OCI-M2 (cell line): ENCODE results near the gene MCF2L2.
"Not testable (repeated sequence)": the region's sequence is repeated elsewhere in the genome, so short reads cannot be mapped to it uniquely, and the experiment has no call there.

Source experiments
- DNase-seq: peaks from one replicate; lab custom pipeline; 2025; ENCODE audit not compliant: unreplicated experiment; lab: John Stamatoyannopoulos, UW

MCF2L2 gene, protein sequence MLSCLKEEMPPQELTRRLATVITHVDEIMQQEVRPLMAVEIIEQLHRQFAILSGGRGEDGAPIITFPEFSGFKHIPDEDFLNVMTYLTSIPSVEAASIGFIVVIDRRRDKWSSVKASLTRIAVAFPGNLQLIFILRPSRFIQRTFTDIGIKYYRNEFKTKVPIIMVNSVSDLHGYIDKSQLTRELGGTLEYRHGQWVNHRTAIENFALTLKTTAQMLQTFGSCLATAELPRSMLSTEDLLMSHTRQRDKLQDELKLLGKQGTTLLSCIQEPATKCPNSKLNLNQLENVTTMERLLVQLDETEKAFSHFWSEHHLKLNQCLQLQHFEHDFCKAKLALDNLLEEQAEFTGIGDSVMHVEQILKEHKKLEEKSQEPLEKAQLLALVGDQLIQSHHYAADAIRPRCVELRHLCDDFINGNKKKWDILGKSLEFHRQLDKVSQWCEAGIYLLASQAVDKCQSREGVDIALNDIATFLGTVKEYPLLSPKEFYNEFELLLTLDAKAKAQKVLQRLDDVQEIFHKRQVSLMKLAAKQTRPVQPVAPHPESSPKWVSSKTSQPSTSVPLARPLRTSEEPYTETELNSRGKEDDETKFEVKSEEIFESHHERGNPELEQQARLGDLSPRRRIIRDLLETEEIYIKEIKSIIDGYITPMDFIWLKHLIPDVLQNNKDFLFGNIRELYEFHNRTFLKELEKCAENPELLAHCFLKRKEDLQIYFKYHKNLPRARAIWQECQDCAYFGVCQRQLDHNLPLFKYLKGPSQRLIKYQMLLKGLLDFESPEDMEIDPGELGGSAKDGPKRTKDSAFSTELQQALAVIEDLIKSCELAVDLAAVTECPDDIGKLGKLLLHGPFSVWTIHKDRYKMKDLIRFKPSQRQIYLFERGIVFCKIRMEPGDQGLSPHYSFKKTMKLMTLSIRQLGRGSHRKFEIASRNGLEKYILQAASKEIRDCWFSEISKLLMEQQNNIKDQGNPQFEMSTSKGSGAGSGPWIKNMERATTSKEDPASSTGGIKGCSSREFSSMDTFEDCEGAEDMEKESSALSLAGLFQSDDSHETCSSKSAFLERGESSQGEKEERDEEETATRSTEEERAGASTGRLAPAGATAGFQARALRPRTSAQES

DNA sequence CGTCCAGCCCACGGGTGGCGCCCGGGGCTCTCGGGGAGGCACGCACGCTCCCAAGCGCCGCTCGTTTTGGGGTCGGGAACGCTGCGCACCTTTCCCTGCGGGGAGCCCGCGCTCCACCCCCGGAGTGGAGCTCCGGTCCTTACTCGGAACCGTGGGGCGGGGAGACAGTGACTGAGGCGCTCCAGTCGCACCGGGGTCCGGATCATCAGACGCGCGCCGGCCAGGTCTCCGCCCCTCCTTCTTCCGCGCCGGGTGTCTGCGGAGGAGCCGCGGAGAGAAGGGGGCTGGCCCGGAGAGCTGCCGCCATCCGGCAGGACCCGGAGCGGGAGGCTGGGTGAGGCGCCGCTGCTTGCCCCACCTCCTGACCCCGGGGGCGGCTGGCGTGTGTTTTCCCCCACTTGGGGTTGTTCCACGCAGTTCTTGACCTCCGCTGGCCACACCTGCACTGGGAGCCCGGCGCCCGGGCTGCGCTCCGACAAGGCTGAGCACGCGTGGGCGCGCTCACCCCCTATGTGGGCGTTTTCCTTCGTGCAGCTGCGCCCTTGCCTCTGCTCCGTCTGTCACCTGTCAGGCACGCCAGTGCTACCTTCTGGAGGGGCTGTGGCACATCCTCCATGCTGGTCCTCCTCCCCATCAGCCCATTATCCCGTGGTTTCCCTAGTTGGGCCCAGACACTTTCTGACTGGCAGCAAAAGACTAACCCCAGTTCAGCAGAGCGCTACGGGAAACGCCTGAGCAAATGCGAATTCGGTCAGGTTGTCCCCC lies at the start of gene MCF2L2:
TSS of gene MCF2L2 (minus strand) at position 173 of the 765 bp plus-strand sequence. CDS start 642 bp downstream, outside the sequence.
- DNase-seq = no peak

DNA sequence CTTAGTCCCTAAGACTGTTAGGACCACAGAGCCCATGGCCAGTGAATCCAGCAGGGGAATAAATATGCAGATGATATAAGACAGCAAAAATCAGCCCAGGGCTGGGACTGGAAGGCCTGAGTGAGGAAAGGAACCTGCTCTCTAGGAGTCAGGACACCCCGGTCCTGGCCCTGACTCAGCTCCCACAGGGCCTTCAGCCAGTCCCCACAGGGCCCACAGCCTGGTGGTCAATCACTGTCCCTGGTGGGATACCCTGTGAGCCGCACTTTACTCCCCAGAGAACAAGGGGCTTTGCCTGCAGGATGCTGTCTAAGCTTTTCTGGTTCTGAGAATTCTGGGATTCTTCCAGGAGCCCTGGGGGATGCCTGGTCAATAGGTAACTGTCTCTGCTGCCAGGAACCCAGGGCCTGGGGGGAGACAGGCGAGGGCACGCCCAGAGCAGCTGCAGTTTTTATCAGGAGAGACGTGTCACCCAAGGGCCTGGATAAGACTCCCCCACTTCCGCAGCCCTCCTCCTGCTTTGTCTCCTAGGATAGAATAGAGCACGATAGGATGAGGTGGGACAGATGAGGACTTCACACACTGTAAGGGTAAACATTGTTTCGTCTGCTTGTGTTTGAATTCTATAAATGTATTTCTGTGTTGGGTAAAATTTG lies 49.5 kb upstream of the MCF2L2 start:
- DNase-seq = no peak

DNA sequence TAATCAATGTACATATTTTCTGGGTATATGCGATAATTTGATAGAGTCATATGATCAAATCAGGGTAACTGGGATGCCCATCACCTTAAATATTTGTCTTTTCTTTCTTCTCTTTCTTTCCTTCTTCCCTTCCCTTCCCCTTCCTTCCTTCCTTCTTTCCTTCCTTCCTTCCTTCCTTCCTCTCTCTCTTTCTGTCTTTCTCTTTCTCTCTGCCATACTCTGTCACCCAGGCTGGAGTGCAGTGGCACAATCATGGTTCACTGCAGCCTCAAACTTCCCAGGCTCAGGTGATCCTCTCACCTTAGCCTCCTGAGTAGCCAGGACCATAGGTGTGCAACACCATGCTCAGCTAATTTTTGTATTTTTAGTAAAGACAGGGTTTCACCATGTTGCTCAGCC lies 47.3 kb upstream of the MCF2L2 start:
- not testable (repeated sequence) for DNase-seq

DNA sequence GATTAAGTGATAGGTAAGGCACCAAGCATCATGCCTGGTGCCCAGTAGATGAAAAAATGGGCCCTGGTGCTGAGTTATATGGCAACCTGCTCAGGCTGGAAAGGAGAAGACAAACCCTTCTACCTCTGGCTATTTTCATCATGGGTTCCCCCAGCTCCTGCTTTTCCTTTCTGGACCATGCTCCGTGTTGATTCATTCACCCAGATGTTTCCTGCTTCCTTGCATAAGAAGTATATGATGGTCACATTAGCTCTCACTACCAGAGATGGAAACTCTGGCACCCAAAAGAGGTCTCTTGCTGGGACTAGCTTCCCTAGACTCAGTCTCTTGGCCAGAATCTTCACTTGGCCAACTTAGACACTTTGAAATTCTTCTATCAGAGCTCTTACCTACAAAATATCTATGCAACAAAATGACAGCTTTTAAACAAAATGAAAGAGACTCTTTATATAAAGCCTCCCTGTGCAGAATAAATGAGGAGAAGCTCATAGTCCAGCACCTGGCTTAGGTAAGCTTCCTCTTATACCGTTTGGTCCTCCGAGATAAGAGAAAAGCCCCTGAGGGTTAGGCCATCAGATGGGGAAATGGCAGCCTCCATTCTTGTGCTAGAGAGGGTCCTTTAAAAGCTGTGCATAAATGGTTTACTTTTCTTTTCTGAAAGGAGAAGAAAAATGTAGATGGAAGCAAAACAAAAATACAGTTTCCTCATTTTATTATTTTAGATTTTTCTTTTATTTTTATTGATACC lies 46.8 kb upstream of the MCF2L2 start:
- DNase-seq = no peak

DNA sequence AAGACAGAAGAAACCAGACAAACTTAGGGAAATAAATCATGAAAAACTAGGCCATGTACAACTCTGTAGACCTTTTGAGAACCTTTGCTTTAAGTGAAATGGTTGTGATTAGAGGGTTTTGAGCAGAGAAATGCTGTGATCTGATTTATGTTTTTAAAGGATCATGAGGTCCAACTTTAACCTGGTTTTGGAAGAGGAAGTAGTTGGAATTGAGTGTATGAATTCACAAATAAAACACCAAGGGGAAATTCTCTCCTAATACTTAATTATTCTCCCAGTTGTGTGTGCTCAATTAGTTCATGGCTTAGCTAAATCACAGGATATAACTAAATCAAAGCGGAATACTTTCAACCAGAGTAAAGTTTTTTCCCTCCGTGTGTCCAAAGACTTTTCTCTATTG lies 45.5 kb upstream of the MCF2L2 start:
- no peak for DNase-seq

DNA sequence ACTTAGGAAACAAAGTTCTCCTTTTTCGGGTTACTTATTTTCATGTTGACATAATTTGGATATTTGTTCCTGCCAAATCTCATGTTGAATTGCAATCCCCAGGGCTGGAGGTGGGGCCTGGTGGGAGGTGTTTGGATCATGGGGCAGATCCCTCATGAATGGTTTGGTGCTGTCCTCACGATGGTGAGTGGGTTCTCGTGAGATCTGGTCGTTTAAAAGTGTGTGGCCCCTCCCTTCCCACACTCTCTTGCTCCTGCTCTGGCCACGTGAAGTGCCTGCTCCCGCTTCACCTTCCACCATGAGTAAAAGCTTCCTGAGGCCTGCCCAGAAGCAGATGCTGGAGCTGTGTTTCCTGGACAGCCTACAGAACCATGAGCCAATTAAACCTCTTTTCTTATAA lies 43.7 kb upstream of the MCF2L2 start:
- DNase-seq = no peak

DNA sequence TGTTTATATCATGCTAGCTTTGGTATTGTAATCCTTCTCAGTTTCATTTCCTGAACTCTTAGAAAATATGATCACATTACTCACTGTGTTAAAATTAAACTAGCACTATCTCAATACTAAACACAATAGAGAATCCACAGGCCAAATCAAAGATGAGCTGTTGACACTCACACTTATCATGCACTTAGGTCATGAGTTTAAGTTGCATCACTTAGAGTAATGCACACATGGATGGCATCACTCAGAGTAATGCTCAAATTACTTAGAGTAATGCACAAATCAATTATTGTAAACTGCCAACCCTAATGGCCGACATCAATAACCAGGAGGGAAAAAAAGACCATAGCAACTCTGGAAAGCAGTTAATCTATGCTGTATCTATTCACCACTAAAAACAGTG lies 40.0 kb upstream of the MCF2L2 start:
- no peak for DNase-seq

DNA sequence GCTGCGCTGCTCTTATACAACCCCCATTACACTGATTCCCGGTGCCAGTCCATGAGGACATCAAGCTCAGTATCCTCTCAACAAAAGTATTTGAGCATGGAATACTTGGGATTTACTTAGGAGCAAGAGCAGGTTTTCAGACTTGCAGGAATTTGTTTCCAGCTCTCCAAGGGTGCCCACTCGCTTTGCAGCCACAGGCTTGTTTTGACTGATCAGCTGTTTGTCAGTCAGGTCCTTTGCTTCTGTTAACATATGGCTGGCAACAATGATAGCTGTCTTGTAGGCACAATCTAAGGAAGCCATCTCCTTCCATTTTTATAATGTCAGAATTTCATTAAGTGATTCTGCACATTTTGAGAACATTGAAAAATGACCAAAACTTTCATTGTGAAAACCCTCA lies 38.2 kb upstream of the MCF2L2 start:
- DNase-seq = no peak

DNA sequence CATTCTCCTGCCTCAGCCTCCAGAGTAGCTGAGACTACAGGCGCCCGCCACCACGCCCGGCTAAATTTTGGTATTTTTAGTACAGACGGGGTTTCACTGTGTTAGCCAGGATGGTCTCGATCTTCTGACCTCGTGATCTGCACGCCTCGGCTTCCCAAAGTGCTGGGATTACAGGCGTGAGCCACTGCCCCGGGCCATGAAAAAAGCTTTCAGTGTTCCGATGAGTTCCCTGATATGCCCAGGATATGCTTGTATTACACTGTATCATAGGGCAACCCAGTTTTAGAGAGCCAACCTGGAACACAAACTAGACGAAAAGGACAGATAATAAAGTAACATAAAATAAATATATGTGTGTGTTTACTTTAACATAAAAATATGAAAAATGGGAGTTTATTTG lies 37.3 kb upstream of the MCF2L2 start:
- not testable (repeated sequence) for DNase-seq

DNA sequence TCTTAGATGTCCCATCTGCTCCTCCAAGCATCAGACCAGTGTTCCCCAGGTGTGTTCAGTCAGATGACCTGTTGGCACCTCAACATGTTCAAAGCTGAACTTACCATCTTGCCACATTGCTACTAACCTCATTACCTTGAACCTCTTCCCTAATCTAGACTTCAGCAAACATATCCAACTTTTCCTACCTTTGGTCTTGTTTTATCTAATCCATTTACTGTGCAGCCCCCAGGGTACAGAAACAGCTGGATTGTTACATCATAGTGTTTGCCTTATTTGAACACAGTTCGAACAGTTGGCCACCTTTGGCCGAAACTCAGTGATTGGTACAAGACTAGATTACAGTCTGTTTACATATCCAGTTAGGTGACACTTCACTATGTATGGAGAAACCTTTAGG lies 36.1 kb upstream of the MCF2L2 start:
- no peak for DNase-seq

DNA sequence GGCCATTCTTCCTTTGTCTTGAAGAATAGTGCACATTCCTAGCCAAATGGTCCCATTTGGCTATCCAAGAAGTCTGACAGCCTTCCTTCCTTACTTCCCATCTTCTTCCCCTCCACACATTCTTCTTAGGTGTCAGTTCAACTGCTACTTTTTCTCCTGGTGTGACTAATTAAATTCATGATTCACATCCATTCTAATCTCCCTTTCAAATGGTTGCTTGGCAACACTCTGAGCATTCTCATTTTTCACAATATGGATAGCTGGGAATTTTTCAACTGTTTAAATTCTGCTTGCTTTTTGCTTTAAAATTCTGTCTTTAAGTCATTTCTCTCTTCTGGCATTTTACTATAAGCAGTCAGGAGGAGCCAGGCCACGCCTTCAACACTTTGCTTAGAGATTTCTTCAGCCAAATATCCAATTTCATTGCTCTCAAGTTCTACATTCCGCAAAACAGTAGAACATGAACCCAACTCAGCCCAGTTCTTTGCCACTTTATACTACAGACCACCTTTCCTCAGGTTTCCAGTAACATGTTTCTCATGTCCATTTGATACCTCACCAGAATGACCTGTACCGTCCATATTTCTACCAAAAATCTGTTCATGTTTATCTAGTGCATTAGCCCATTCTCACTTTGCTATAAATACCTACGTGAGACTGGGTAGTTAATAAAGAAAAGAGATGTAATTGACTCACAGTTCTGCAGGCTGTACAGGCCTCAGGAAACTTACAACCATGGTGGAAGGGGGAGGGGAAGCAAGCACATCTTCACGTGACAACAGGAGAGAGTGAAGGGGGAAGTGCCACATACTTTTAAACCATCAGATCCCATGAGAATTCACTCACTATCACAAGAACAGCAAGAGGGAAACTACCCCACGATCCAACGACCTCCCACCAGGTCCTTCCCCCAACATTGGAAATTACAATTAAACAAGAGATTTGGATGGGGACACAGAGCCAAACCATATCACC lies 31.9 kb upstream of the MCF2L2 start:
- no peak for DNase-seq

DNA sequence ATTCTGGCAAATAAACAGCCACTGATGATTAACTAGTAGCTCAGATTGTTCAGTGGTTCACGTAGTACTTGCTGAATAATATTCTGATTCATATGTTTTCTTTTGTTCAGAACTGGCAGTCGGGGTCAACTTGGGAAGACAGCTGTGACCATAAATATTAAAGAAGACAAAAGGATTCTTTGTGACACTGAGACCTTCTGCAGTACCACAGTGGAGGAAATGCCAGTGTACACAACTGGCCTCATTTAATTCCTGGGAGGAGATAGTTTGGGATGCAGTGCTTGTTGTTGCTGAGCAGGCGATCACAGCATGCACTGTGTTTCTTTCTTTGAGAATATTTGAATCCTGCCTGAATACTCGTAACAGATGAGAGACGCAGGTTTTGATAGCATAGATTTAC lies 26.7 kb upstream of the MCF2L2 start:
- no peak for DNase-seq

DNA sequence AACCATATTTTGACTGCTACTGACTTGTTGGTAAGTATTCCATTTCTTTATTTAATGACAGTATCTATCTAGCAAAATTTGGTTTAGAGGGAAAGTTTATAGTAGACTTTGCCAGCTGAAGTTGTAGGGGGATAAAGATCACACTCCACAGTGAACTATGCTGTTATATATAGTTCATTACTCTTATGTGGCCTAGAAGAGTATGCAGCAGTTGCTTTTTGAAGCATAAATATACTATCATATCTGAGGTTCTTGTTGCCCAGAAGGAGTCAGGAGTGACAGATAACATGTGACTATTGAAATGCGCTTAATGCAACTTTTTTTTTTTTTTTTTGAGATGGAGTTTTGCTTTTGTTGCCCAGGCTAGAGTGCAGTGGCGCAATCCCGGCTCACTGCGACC lies 25.6 kb upstream of the MCF2L2 start:
- DNase-seq = no peak

DNA sequence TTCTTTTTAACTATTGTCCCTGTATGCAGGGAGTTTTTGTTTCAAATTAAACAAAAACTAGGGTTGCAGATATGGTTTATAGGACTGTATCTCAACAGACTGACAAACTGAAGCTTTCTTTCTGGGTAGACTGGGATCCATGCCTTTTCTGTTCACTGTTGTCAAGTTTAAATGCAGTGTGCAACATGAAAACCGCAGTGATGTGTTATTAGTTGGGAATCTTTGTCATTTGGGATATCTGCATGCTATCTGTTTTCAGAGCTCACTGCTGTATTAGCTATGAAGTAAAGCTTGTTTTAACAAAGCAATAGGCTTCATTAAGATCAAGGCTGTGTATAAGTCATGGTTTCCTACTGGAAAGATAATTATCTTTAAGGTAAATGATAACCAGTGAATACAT lies 21.4 kb upstream of the MCF2L2 start:
- DNase-seq = no peak

DNA sequence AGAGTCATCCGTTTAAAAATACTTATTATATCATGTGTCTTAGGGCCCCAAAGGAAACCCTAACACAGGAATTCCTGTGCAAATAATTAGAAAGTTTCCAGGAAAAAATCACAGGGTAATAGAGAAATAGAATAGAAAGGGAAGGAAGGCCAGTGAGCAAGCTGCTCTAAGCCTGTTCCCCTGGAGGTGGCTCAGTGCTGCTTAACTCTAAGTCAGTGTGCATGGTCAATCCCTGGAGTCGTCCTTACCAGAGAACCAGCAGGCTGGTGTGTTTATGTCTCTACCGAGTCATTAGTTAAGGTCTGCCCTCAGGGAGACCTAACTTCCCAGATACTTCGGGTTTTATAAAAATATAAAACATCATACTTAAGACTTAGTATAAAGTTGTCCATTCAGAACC lies 21.0 kb upstream of the MCF2L2 start:
- no peak for DNase-seq

DNA sequence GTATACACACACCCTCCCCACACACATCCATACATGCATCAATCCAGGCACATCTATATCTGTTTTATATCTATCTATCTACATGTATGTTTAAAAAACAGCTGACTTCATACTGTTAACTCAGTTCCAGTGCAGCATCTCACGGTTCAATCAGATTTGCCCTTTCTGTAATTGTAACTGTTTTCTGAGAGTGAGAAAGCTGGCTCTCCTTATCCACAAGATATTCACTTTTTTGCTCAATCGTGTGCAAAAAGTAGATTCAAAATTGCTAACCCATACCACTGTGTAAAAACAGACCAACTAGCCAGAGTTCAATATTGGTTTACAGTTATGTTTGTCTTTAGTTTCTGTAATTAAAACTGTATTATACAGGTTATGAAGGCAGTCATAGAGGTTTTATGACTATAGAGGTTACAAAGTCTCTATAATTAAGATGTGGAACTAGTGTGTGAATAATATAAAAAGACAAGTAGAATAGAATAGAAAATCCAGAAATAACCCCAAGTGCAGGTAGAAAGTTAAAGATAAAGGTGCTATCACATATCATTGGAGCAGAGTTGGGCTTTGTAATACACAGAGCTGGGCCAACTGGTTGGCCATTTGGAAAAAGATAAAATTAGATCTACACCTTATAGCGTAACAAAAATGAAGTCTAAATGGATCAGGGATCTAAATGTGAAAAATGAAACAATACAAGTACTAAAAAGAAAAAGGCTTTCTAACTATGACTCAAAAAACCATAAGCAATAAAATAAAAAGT lies 20.1 kb upstream of the MCF2L2 start:
- no peak for DNase-seq

DNA sequence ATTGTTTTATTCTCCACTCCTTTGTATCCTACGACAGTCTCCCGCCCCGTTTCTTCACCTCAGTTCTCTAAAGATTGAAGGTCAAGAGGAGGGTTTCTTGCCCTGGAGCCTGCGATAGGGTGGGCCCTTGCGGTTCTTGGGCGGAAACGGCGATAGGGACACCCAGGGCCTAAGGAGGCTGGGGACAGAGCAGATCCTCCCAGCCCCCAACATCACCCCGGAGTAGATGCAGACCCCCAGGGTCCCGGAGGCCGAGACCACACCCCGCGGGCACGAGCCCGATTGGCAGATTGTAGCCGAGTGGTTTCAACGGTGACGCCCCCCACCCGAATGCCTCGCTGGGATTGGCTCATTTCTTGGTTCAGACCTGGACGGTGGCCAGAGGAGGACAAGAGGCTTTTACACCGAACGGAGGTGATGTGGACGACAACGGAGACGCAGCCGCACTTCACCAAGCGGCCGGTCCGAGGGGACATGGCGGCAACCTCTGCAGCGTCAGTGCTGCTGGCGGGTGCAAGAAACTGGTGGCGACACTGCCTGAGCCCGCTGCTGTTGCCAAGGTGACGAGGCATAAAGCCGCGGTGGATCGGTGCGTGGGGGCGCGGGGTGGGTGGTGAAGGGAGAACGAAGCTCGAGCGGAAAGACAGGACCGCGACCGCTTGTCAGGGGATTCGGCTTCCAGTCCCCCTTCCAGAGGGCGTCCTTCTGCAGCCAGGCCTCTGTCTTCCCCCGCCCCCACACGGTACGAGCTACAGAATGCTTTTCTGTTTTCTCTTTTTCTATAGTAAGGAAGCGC lies 19.0 kb upstream of the MCF2L2 start:
- DNase-seq = peak; percentile 85
